Measurements from ENCODE around the gene SH2D3C. TPM values are rescaled to one million over a fixed set of nuclear protein-coding genes. Genes with fewer than 3 reads are reported as not detected.

SH2D3C gene
- polyA plus RNA-seq, 1 donor from 2014 or later = 14.5 TPM

DNA sequence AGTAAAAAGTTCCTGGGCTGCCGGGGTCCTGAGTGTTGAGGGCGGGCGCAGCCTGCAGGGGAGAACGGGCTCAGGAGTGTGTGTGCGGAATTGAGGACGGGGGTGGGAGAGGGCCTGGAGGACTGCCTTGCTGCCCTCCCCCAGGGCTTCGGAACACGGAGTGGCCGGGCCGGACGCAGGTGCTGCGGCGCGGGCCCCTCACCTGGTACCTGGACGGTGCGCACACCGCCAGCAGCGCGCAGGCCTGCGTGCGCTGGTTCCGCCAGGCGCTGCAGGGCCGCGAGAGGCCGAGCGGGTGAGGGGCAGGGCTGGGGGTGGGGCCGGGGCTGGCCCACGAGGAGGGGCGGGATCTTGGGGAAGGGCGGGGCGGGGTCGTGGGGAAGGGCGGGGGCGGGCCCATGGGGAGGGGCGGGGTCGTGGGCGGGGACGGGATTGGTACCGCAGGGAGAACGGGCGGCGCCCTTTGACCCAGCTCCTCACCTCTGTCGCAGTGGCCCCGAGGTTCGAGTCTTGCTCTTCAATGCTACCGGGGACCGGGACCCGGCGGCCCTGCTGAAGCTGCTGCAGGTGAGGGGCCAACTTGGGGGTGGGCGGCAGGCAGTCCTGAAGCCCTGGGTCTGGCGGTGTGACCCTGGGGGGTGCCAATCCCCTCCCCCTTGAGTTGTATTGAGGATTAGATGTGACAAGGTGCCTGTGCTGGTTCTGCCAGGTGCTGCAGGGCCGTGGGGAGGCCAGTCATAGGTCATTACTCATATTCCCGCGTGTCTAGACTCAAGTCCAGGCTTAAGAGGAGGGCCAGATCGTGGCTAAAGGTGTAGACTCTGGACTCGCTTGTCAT lies 31.3 kb upstream of the SH2D3C start:
- Histone ChIP-seq H3K9me2 (ENCODE audit: insufficient read depth, low read length) (no peaks in the 10 kb centered on the region), H3K27me3 (ENCODE audit: insufficient read depth, low read depth, low read length) (no peaks in the 10 kb centered on the region), H3K9me3 (ENCODE audit: low read length) (no peaks in the 10 kb centered on the region), H3K4me2 (ENCODE audit: low read length) (no peak overlapping the region), H3K9ac (ENCODE audit: low read length) (no peak overlapping the region), H2AFZ (ENCODE audit: low read depth, low read length) (no peak overlapping the region), H3K4me3 (ENCODE audit: low read length) (no peak overlapping the region), H3F3A (ENCODE audit: insufficient read depth, low read length, poor library complexity, severe bottlenecking) (no peaks in the 10 kb centered on the region), H4K20me1 (ENCODE audit: insufficient read depth) (no peaks in the 10 kb centered on the region), H3K36me3 (ENCODE audit: insufficient read depth, low read length) (no peaks in the 10 kb centered on the region), H3K27ac (ENCODE audit: low read length) (no peak overlapping the region), H3K79me2 (replicated peaks; ENCODE audit: insufficient read depth, low read length) (no peaks in the 10 kb centered on the region)
- TF ChIP-seq EZH2 (IDR thresholded peaks at IDR 0.05; ENCODE audit: borderline replicate concordance, insufficient read depth, low read length, poor library complexity, severe bottlenecking) (no peak), EP300 (conservative IDR thresholded peaks at IDR 0.05; ENCODE audit: poor library complexity, severe bottlenecking) (no peak), POLR2AphosphoS5 (IDR thresholded peaks at IDR 0.05) (no peak), MXI1 (conservative IDR thresholded peaks at IDR 0.05; ENCODE audit: poor library complexity, severe bottlenecking) (no peak), RAD21 (conservative IDR thresholded peaks at IDR 0.05) (no peak), SMC3 (conservative IDR thresholded peaks at IDR 0.05; ENCODE audit: poor library complexity) (no peak)
- TF ChIP-seq, protein P1, sequence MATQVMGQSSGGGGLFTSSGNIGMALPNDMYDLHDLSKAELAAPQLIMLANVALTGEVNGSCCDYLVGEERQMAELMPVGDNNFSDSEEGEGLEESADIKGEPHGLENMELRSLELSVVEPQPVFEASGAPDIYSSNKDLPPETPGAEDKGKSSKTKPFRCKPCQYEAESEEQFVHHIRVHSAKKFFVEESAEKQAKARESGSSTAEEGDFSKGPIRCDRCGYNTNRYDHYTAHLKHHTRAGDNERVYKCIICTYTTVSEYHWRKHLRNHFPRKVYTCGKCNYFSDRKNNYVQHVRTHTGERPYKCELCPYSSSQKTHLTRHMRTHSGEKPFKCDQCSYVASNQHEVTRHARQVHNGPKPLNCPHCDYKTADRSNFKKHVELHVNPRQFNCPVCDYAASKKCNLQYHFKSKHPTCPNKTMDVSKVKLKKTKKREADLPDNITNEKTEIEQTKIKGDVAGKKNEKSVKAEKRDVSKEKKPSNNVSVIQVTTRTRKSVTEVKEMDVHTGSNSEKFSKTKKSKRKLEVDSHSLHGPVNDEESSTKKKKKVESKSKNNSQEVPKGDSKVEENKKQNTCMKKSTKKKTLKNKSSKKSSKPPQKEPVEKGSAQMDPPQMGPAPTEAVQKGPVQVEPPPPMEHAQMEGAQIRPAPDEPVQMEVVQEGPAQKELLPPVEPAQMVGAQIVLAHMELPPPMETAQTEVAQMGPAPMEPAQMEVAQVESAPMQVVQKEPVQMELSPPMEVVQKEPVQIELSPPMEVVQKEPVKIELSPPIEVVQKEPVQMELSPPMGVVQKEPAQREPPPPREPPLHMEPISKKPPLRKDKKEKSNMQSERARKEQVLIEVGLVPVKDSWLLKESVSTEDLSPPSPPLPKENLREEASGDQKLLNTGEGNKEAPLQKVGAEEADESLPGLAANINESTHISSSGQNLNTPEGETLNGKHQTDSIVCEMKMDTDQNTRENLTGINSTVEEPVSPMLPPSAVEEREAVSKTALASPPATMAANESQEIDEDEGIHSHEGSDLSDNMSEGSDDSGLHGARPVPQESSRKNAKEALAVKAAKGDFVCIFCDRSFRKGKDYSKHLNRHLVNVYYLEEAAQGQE (IDR thresholded peaks at IDR 0.05; ENCODE audit: borderline replicate concordance) = no peak
- TF ChIP-seq, protein P2, sequence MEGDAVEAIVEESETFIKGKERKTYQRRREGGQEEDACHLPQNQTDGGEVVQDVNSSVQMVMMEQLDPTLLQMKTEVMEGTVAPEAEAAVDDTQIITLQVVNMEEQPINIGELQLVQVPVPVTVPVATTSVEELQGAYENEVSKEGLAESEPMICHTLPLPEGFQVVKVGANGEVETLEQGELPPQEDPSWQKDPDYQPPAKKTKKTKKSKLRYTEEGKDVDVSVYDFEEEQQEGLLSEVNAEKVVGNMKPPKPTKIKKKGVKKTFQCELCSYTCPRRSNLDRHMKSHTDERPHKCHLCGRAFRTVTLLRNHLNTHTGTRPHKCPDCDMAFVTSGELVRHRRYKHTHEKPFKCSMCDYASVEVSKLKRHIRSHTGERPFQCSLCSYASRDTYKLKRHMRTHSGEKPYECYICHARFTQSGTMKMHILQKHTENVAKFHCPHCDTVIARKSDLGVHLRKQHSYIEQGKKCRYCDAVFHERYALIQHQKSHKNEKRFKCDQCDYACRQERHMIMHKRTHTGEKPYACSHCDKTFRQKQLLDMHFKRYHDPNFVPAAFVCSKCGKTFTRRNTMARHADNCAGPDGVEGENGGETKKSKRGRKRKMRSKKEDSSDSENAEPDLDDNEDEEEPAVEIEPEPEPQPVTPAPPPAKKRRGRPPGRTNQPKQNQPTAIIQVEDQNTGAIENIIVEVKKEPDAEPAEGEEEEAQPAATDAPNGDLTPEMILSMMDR (IDR thresholded peaks at IDR 0.05; ENCODE audit: poor library complexity, severe bottlenecking) = no peak

DNA sequence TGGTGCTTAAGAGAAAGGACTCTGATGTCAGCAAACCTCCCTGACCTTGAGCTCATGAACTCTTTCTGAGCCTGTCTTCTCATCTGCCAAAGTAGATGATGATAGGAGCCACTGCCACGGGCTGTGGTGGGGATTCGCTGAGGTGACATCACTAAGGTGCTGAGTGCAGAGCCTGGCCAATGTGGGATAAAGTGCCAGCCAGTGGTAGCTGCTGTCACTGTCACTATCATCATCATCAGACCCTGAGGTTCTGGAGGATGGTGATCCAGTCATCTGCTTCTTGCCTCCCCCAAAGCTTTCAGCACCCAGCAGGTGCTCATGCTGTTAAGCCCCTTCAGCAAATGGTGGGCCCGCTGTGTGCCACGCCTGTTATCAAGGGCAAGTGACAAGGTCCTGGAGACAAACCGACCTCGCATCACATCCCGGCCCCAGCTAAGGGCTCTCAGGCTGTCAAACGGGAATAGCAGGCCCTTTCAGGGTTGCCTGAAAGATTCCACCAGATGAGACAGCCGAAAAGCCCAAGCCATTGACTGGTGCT lies 30.6 kb upstream of the SH2D3C start:
- Histone ChIP-seq H4K20me1 (ENCODE audit: insufficient read depth) (no peaks in the 10 kb centered on the region), H3K27me3 (ENCODE audit: insufficient read depth, low read depth, low read length) (no peaks in the 10 kb centered on the region), H3K9ac (ENCODE audit: low read length) (no peak overlapping the region), H3K9me3 (ENCODE audit: low read length) (no peaks in the 10 kb centered on the region), H3K4me3 (ENCODE audit: low read length) (no peak overlapping the region), H3K79me2 (replicated peaks; ENCODE audit: insufficient read depth, low read length) (peaks cover 2% of the 10 kb centered on the region), H3K4me2 (ENCODE audit: low read length) (no peak overlapping the region), H2AFZ (ENCODE audit: low read depth, low read length) (no peak overlapping the region), H3K9me2 (ENCODE audit: insufficient read depth, low read length) (no peaks in the 10 kb centered on the region), H3K27ac (ENCODE audit: low read length) (no peak overlapping the region), H3F3A (ENCODE audit: insufficient read depth, low read length, poor library complexity, severe bottlenecking) (no peaks in the 10 kb centered on the region), H3K36me3 (ENCODE audit: insufficient read depth, low read length) (no peaks in the 10 kb centered on the region)
- TF ChIP-seq, protein P2 (IDR thresholded peaks at IDR 0.05; ENCODE audit: poor library complexity, severe bottlenecking) = no peak
- no peak for TF ChIP-seq RAD21 (conservative IDR thresholded peaks at IDR 0.05)
- no peak for TF ChIP-seq EZH2 (IDR thresholded peaks at IDR 0.05; ENCODE audit: borderline replicate concordance, insufficient read depth, low read length, poor library complexity, severe bottlenecking)
- no peak for TF ChIP-seq EP300 (conservative IDR thresholded peaks at IDR 0.05; ENCODE audit: poor library complexity, severe bottlenecking)
- no peak for TF ChIP-seq MXI1 (conservative IDR thresholded peaks at IDR 0.05; ENCODE audit: poor library complexity, severe bottlenecking)
- TF ChIP-seq, protein P1 (IDR thresholded peaks at IDR 0.05; ENCODE audit: borderline replicate concordance) = no peak
- TF ChIP-seq SMC3 (conservative IDR thresholded peaks at IDR 0.05; ENCODE audit: poor library complexity) = no peak
- no peak for TF ChIP-seq POLR2AphosphoS5 (IDR thresholded peaks at IDR 0.05)
- TF ChIP-seq TAF1 (IDR thresholded peaks at IDR 0.05; ENCODE audit: low read depth) = no peak
